ENCODE results near the gene VEGFC.

VEGFC gene

DNA sequence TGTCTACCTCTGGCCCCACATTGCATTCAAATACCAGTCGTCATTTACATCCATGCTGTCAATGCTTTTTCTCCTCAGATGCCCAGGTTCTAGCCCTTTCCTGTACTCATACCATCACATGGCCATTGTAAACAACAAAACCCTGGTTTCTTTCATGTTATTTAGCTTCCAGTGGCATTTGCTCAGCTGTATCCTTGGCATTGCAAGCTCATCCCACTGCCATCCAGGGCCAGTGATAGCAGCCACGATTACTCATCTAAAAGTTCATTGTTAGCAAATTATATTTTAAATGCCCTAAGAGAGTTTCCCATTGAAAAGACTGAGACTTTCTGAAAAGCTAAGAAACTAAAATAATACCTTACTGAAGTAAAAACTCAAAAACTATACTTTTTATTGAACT, 34.0 kb downstream of the VEGFC start:
- DNase-seq: no peak

DNA sequence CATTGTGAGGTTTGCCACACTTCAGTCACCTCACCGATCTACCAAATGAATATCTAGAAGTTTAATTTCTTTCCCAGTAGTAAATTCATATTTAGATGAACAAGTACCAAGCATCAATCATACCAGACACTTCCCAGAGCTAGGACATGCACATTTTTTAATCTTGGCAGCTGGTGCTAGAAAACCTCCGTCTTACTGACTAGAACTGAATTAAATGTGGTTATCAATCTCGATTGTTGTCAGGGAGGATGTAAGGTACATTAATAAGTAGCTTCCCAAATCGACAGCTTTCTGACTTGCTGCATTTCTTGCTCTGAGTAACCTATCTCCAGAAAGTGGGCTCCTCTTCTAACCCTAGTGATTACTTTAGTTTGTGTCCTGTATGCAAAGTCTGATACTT, 34.4 kb downstream of the VEGFC start:
- DNase-seq: no peak

DNA sequence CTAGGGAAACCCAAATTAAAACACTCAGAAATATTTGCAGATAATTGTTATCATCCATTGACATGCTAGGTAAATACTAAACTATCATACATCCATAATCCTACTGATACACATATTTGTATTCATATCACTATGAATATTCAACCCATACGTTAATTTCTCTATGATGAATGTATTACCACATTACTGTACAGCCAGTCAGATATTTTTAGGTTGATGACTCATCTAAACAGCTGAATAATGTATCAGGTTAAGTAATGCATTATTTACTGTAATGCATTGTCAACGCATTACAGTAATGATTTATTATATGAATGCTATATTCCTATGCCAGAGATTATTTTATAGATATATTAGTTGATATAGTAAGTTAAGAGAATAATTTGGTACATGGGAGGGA, 37.1 kb downstream of the VEGFC start:
- no peak for DNase-seq

DNA sequence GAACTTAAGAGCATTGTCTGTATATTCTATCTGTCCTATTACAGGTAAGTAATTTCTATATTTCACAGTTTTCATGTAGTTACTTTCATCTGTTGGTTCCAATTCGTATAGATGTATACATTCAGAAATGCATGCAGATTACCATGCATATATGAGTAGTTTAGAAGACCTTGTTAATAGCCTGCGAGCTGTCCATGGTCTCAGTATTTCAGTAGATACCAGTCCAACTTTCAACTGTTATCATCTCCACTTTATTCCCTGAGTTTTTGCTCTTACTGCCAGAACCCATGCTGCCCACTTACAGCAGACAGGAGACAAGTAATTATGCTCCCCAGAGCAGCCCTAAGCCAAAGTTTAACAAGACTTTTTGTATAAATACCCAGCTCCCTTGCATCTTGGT, 37.7 kb downstream of the VEGFC start:
- no peak for DNase-seq

DNA sequence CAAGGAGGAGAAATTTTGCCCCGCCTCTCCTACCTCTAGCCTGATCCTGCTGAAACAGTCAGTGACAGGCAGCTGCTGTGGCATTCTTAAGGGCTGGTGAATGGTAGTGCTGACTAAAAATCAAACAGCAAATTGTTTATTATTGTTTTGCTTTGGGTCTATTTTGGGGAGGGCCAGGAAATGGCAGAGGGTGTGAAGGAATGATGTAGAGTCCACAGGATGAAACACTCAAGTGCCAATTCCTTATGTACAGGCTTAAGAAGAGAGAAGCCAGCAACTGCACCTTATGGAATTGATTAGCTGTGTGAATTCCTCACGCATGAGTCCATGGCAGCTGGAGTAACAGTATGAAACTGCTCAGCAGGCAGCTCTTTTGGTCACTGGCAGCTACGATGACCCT, 39.7 kb downstream of the VEGFC start:
- DNase-seq: no peak

DNA sequence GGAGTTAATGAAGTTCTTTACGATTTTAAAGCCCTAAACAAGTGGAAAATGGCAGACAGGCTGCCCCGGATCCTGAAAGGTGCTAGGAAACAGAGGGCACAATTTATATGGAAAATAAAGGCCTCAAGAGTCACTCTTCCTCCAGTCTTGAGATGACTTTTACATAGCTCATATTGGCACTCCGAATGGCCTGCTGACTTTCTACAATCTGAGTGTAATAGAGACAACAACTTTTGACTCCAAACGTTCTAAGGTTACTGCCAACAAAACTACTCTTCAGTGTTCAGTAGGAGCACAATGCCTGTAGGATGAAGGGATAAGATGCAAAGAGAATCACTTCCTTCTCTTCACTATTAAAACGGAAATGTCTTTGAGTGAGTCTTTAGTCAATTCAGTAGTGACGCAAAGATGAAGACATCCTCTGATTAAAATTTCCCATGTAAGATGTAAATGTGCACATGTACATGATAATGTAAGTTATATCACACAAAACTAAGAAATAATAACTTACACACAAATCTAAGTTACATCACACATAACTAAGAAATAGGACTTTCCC, 40.5 kb downstream of the VEGFC start:
- DNase-seq: no peak

DNA sequence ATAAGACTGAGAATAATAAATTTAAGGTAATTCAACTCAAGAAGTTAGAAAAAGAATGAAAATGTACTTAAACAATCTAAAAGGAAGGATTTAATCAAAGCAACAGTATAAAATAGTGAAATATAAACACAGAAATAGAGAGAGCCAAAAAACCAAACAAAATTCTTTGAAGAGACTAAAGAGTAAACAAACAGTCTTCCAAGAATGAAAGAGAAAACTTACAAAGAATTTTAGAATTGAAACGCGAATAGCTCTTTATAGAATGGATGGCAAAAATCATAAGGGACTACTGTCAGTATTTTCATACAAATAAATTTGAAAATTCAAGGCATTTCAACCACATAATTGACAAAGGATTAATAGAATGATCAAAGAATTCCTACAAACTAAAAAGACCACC, 41.7 kb downstream of the VEGFC start:
- DNase-seq: no peak

DNA sequence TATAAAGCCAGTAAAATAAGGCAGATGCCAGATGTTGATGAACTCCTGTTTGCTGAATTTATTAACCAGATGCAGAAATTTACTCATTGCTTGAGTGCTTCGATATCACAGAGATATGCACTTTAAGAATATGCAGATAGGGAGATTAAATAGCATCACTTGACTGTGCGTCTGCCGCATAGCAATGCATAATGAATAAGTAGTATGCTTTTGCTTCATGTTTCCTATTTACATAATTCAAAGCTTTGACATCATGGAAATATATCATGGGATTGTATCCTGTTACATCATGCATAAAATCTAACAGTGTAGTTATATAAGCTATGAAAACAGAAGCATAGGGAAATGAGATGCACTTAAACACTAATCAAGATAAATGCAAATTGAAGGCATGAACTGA, 45.9 kb downstream of the VEGFC start:
- DNase-seq: no peak

DNA sequence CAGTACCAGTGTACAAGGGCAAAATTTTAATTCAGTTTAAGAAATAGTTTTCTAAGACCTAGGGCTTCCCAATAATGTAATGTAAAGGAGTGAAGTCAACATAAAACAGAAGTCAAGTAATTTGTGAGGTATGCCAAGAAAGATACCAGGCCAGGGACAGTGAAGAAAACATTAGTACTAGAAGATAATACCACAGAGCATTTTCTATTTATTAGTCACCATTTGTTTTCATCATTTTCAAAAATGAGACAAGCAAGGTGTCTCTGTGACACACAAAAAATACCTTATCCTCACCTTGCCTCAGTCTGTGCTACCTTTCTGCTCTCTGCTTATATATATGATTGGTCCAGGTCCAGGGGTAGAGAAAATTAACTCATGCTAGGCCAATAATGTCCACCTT, 46.8 kb downstream of the VEGFC start:
- DNase-seq: no peak

DNA sequence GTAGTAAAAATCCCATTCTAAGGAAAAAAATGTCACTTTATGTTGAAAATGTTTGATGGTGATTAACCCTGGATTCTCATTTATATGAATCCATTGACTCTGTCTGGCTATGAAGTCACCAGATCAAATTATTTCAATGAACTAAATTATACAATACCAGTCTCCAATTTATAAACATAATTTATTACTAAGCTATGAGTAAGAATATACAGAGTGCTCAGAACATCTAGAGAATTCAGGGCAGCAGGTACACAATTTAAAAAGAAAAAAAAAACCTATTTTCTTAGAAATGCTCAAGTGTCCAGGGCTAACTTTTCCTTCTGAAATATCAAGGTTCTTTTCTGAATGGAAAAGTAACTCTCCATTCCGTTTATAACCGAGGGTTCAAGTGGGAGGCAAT, 48.6 kb downstream of the VEGFC start:
- DNase-seq: no peak

DNA sequence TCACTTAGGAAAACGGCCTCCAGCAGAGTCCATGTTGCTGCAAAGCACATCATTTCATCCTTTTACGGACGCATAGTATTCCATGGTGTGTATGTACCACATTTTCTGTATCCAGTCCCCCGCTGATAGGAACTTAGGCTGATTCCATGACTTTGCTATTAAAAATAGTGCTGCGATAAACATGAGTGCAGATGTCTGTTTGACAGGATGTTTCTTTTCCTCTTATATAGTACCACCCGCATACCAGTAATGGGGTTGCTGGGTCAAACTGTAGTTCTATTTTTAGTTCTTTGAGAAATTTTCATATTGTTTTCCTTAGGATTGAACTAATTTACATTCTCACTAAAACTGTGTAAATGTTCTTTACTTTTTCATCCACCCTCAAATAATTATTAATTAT, 50.5 kb downstream of the VEGFC start:
- no peak for DNase-seq

DNA sequence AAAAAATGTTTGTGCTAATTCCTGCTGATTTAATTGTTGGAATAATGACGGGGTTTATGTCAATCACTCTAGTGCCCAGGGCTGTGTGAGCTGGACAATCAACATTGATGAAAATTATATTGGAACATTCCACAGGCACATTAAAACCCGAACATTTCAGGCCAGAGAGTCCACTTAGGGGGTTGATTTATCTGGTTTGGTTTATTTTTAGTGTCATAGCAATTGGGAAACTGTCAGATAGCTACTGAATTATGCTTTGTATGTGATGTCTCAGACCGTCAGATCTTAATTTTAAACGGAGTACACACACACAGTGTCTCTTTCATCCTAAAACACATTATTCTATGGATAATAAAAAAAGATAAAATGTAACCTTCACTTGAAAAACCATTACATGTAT, 51.5 kb downstream of the VEGFC start:
- DNase-seq: no peak

DNA sequence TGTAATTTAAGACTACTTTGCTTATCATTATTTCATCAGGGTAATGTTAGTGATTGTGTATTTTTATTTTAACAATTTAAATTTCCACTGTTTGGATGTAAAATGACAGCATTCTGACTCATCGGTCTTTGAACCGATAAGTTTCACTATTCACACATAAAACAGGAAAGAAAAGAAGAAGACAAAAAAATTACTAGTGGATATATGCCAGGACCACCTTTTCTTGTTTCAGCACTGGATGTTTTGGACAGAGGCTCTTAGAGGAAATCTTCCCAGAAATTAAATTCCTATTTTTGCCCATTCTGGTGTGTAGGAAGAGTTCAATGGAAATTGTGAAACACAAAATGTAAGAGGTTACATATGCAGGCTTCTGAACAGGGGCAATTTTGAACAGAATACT, 57.4 kb downstream of the VEGFC start:
- no peak for DNase-seq

DNA sequence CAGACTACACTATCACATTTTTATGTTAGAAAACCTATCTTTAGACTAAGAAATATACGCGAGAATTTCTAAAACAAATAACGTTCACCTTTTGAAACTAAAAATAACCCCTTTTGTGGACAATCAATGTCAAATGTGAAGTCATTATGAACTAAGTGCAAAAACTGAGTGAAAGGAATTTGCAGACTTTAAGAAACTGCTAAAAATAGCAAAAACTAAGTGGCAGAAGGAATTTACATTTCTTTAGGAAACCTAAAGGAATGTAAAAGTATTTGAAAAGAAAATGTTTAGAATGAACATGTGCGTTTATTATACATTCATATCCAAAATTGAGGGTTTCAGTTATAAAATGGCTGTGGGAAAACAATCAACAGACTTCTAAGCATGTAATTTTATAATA, 58.3 kb downstream of the VEGFC start:
- DNase-seq: no peak

DNA sequence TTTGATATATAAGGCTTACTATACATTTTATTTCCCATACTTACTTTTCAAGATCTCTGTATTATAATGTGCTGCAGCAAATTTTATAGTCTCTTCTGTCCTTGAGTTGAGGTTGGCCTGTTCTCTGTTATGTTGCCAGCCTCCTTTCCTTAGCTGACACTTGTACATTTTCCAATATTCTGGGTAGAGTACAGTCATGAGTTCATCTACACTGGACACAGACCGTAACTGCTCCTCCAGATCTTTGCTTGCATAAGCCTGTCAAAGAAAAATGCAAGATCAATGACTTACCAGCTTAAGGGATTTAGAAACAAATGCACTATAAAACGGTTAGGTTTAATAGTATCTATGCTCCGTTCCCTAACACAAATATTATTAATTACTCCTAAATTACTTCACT, 63.2 kb downstream of the VEGFC start:
- DNase-seq: no peak

DNA sequence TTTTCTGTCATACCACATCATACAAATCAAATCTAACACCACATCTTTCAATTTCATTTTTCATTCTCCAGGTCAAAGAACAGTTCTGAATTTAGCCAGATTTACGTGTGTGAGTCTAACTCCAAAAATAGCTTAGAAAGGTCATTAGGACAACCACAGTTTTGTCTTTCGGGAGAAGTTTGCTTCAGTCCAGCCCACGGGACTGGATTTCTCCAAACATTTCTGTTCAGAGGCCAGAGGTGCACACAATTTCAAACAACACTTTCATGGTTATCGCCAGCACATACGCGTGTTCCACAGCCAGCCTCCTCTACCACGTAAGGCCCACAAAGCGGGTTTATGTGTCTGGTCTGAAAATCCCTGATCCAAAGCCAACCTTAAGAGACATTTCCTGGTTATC, 65.9 kb downstream of the VEGFC start:
- no peak for DNase-seq

DNA sequence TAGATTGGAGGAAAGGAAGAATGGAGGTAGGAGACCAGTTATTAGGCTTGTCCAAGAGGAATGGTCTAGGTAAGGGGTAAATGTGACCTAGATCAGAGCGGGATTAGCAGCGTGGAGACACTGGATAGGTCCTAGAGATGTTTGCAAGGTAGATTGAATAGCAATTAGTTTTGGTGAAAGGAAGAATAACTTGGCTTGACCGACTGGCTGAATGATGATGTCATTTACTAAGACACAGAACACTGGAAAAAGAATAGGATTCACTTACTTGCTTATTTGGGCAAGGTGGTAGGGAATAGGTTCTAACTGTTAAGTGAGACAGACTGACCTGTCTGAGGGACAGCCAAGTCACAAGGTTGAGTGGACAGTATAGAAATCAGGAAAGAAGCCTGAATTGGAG, 71.3 kb downstream of the VEGFC start:
- DNase-seq: no peak

DNA sequence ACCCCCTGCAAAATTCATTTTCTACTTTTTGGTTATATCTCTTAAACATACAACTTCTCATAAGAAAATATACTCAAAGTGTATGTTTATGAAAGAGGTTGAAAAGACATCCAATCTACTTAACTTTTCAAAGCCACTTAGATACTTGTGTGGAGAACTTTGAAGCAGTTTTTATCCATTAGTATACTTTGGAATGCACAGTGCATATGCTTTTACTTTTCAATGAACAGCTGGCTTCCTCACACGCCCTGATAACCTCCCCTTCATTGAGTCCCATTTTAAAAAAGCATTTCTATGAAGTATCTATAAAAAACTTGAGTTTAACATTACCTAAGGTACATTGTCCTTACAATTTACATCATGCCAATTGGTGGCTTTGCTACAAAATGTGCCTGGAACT, 73.8 kb downstream of the VEGFC start:
- no peak for DNase-seq

DNA sequence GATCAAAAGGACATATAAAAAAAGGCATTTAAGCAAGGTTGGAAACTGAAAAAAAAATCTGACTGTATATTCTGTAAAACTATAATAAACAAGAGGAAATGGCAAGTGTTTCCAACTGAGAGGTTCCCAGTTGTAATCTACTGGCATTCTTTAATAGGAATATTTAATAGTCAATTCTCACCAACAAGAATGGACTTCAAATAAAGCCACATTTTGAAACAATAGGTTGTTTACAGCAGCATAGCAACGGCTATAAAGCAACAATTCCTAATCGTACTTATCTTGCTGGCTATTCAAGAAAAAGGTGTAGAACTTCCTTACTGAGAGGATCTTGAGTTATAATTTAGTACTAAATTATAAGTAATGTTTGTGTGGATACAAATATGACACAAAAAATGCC, 75.5 kb downstream of the VEGFC start:
- no peak for DNase-seq

DNA sequence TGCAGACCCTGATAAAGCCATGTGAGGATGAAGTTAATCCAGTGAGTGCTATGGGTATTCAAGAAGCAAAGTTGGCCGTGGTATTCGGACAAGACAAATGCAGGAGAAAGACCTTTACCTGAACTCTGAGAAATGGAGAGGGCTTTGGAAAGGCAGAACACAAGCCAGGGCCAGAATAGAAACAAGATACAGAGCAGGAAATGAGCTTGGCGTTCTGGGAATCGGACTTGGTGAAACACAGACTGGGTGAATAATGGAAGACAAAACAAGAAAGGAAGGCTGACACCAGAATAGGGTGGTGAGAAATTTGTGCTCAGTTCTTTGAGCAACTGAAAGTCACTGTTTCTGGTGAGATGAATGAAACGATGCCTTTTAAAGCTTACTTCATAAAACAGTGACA, 83.3 kb downstream of the VEGFC start:
- no peak for DNase-seq

DNA sequence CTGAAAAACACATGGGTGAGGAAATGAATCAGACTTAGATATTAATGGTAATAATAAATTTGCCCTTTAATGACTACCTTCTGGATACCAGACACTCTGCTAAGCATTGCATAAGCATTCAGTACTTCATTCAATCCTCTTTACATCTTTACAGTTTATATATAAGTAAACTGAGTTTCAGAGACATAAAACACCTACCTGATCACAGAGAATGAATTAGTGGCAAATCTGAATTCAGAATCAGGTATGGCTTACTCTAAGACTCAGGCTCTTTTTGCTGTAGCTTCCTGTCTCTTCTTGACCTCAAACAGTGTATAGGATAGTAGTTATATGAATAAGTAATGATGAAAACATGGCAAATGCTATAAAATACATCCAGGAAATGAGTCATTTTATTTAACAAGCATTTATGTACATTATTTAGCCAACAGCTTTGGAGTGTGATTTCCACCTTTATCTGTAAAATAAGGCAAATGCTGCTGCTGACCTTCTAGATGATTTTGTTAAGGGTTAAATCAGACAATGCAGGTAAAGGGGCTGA, 83.9 kb downstream of the VEGFC start:
- DNase-seq: no peak

DNA sequence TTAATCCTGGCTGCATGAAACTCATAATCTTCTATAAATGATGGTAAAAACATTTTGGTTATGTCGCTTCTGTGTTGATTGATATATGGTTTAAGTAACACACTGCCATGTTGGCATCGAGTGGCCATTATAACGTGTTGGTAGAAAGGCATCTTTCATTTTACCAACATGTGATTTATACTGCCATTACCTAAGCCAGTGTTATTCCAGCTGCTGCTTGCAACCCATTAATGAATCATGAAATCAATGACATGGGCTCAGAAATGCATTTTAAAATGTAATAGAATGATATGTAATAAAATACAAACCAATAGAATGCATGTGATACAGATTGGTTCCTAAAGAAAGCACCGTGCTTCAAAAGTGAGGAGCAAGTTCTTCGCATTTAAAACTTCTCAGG, 102.0 kb downstream of the VEGFC start:
- no peak for DNase-seq

DNA sequence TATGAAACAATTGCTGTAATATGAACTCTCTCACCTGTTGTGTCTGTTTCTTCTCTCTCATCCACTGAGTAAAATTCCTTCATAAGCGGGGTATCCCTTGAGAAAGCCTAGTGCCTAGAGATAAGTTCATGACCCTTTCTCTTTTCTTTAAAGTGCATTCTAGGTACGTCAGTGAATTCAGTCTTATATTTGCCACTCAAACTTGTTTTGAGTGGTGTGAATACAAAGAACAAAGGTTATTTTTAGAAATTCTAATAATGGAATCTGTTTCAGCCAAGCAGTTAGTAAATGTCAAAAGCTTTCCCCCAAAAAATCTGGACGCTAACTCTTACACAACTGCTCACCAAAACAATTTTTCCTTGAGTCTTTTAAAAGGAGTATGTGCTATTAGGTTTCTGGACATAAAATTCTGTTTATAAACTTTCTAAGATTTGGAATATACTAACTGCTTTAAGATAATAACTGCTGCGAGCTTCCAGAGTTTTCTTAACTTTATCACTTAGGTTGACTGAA, 112.0 kb downstream of the VEGFC start:
- no peak for DNase-seq

DNA sequence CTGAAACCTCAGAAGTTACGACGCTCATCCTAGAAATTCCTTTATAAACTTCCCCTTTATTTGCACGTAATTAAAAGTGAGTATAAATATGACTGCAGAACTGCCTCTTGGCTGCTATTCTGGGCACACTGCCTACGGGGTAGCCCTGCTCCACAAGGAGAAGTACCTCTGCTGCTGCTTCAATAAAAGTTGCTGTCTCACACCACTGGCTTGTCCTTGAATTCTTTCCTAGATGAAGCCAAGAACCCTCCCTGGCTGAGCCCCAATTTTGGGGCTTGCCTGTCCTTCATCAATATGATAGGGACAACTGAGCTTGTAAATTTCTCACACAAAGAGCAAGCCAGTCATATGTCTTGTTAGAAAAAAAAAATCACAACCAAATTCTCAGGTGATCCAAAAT, 115.8 kb downstream of the VEGFC start:
- DNase-seq: no peak

DNA sequence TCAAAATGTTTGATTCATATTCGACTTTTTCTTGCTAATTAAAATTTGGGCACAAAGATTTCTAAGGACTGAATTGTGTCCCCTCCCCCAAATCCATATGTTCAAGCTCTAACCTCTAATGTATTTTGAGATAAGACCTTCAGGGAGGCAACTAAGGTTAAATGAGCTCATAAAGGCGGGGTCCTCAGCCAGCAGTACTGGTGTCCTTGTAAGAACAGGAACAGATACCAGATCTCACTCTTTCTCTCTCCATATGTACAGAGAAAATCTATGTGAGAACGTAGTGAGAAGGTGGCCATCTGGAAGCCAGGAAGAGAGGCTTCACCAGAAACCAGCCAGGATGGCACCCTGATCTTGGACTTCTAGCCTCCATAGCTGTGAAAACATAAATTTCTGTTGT, 116.9 kb downstream of the VEGFC start:
- DNase-seq: no peak

DNA sequence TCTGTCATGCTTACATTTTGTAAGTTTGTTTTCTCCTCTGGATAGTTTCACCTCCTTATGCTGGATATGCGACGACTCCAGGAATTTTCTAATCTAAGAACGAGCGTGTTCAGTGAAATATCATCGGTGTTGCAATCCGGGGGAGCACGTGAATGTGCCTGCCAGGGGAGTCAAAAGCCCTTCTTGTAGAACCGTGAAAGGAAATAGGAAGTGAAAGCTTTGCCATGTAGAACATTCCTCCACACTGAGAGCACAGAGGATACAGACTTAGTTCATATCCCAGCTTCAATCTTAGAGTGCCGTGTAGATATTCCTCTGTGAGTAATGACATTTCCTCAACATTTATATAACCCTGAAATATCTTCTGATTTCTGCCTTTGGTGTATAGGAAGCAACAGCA, 121.2 kb downstream of the VEGFC start:
- no peak for DNase-seq

Measured in stimulated activated naive CD4-positive, alpha-beta T cell (primary cell).